K562 (cell line): ENCODE results near the gene LBR. TPM values are rescaled to one million over a fixed set of nuclear protein-coding genes. Genes with fewer than 3 reads are reported as not detected.

ENCODE experiments used
- ATF6 ChIP-seq: sonication (generic); formaldehyde crosslinking; IDR thresholded peaks from 2 replicates; pipeline ENCODE4 v1.4.0; 2020; ENCODE audit warnings: mild to moderate bottlenecking, missing genetic modification reagents
- CTCF ChIP-seq, 3 experiments: IDR thresholded peaks in 2 of 3; conservative IDR thresholded peaks in 1 of 3; 2 replicates each; pipeline ENCODE4 v1.5.1; 2011 to 2012; ENCODE audit warnings: low read length in 3 of 3, mild to moderate bottlenecking in 3 of 3, control low read depth in 2 of 3, improper control_type of control experiment in 1 of 3, inconsistent platforms in 1 of 3, low read depth in 1 of 3, mixed read lengths in 1 of 3, moderate library complexity in 1 of 3; ENCODE audit not compliant: insufficient read depth in 2 of 3
- KDM2B ChIP-seq: fragments of 250-450 bp; sonication (Bioruptor Pico); IDR thresholded peaks from 2 replicates; pipeline ENCODE4 v1.8.0; 2021; ENCODE audit warnings: mild to moderate bottlenecking, moderate library complexity
- MAFF ChIP-seq: IDR thresholded peaks from 2 replicates; pipeline ENCODE4 v1.6.1; 2012; ENCODE audit warnings: low read length, improper control_type of control experiment
- MTF1 ChIP-seq: fragments of 250-450 bp; sonication (Bioruptor Pico); IDR thresholded peaks from 2 replicates; pipeline ENCODE4 v1.9.0; 2021; ENCODE audit warnings: moderate library complexity, mild to moderate bottlenecking, inconsistent platforms, borderline replicate concordance
- ZNF75A ChIP-seq: fragments of 450-650 bp; formaldehyde crosslinking; IDR thresholded peaks from 2 replicates; pipeline ENCODE4 v1.4.0; 2020; ENCODE audit warnings: mild to moderate bottlenecking
- polyA plus RNA-seq, 8 experiments: library from polyadenylated mRNA; depleted of rRNA in 4 of 8; stranded (reverse) in 5 of 8; unstranded in 3 of 8; fragments of >200 nt; fragmentation: Nextera tagmentation in 2 of 8; fragmentation: Illumina TruSeq in 1 of 8; extraction: Ambion mirVana in 2 of 8; extraction: Trizol in 1 of 8; gene quantifications; 2 replicates each; pipeline versions ENCODE4 v1.2.1 to v1.2.3, GENCODE V29; 2011 to 2014; ENCODE audit warnings: inconsistent platforms in 1 of 8, missing spikeins in 1 of 8
- total RNA-seq, 7 experiments: library from RNA; depleted of rRNA in 6 of 7; stranded (reverse); fragments of >200 nt in 6 of 7; fragmentation: Illumina TruSeq in 2 of 7; extraction: Trizol in 2 of 7; gene quantifications; 2 replicates each; pipeline versions ENCODE4 v1.2.1 to v1.2.3, GENCODE V29; 2011 to 2021; ENCODE audit warnings: low replicate concordance in 1 of 7

Gene LBR
- total and polyA plus RNA-seq, 9 of the 15 experiments (the other 6 are each of a cell fraction or from before 2014, with no cell fraction given): 102 to 229 (median 197) TPM

GRCh38 chr1:225468270-225469020, 40.6 kb upstream of the LBR start (continued):
- TF ChIP-seq ATF6 (CRISPR knock-in tag) (no peak), CTCF (IDR thresholded peaks at IDR 0.05 in 2 of 3, conservative IDR thresholded peaks at IDR 0.05 in 1 of 3; ENCODE audit: insufficient read depth in 2 of 3, low read depth in 1 of 3, low read length in 3 of 3) (no peak), MAFF (no peak), ZNF75A (no peak), MTF1 (no peak), KDM2B (no peak)
- TF ChIP-seq, all 486 proteins: peak for 0
